Suprapubic skin (tissue), 4 donors: ENCODE data around the gene CHL1.

ENCODE experiments used
- EP300 ChIP-seq: sonication (generic); formaldehyde crosslinking; IDR thresholded peaks from one replicate; pipeline ENCODE4 v1.6.1; 2017; ENCODE audit warnings: antibody characterized with exemption
- POLR2A ChIP-seq, 2 donors: fragments of 450-650 bp; IDR thresholded peaks; one replicate each; pipeline ENCODE4 v1.6.1; 2017; ENCODE audit warnings: antibody characterized with exemption in 2 of 2, mild to moderate bottlenecking in 2 of 2, moderate library complexity in 2 of 2
- POLR2AphosphoS5 ChIP-seq, 3 donors: sonication (generic); formaldehyde crosslinking; IDR thresholded peaks; one replicate each; pipeline ENCODE4 v1.6.1; 2017; ENCODE audit warnings: antibody characterized with exemption in 3 of 3
- TF ChIP-seq, protein P1 (sequence below), 2 donors: fragments of 200-600 bp in 1 of 2; fragments of 450-650 bp in 1 of 2; sonication (generic) in 1 of 2; IDR thresholded peaks; one replicate each; pipeline ENCODE4 v1.5.1; 2016 to 2019; ENCODE audit warnings: antibody characterized with exemption in 2 of 2, mild to moderate bottlenecking in 1 of 2, moderate library complexity in 1 of 2

DNA sequence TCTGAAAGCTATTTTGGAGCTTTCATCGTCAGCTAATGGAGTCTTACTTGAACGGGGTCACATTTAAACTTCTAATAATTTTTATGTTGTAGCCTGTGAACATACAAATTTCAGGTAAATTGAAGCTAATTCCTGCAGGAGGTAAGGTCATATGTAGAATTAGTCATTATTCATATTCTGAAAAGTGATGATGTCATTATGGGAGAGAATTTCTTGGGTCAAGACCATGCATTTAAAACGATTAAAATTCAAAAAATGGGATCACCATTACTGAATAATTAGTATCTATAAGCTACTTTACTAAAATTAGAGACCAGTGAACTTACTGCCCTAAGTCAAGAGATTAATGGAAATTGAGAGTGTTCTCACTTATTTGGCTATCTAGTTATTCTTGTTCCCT is 120.4 kb downstream of the CHL1 start:
- TF ChIP-seq POLR2A (IDR thresholded peaks at IDR 0.05), result no peak
- TF ChIP-seq, protein P1, sequence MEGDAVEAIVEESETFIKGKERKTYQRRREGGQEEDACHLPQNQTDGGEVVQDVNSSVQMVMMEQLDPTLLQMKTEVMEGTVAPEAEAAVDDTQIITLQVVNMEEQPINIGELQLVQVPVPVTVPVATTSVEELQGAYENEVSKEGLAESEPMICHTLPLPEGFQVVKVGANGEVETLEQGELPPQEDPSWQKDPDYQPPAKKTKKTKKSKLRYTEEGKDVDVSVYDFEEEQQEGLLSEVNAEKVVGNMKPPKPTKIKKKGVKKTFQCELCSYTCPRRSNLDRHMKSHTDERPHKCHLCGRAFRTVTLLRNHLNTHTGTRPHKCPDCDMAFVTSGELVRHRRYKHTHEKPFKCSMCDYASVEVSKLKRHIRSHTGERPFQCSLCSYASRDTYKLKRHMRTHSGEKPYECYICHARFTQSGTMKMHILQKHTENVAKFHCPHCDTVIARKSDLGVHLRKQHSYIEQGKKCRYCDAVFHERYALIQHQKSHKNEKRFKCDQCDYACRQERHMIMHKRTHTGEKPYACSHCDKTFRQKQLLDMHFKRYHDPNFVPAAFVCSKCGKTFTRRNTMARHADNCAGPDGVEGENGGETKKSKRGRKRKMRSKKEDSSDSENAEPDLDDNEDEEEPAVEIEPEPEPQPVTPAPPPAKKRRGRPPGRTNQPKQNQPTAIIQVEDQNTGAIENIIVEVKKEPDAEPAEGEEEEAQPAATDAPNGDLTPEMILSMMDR (IDR thresholded peaks at IDR 0.05), result no peak
- no peak for TF ChIP-seq POLR2AphosphoS5 (IDR thresholded peaks at IDR 0.05)
- TF ChIP-seq EP300, result no peak
